ENCODE data around the gene SYT9.

Gene SYT9

GRCh38 chr11:7486098-7486780 lies 234.5 kb downstream of the SYT9 start:
- no peak overlapping the region for H3K4me3 ChIP-seq (ENCODE audit: low read depth, low read length)
- no peak for TF ChIP-seq CTCF (IDR thresholded peaks at IDR 0.05; ENCODE audit: insufficient read depth, low read depth, low read length, missing control alignments)
- DNase-seq (ENCODE audit: low read depth) = no peak

DNA sequence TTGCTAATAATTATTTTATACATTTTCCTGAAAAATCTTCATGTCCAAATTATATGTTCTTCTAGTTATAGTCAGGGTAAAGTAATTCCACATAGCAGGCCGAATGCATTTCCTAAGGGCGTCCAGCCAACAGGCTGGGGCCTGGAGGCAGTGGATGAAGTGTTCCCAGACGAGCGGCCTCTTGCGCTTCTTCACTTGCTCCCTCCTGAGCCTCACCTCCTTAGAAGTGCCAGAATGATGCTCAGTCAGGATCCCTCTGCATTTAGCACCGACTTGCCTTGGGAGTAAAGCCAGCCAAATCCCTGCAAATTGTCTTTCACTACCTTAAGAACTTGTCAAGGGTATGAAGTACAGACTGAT lies 235.1 kb downstream of the SYT9 start:
- DNase-seq (ENCODE audit: low read depth) = no peak
- H3K4me3 ChIP-seq (ENCODE audit: low read depth, low read length) = no peak overlapping the region
- no peak for TF ChIP-seq CTCF (IDR thresholded peaks at IDR 0.05; ENCODE audit: insufficient read depth, low read depth, low read length, missing control alignments)

DNA sequence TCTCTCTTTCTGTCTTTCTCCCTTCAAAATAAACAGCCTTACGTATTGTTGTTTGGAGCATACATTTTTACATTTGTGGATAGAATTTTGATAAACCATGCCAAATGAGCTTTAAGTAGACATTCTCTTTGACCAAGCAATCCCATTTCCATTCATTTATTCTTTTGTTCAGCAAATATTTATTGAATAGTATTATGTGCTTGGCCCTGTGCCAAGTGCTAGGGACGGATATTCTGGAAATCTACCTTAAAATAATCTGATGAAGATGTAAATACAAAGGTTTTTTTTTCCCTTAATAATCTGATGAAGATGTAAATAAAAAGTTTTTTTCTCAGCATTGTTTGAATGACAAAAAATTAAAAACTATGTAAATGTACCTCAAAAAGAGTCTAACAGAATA lies 235.7 kb downstream of the SYT9 start:
- no peak for DNase-seq (ENCODE audit: low read depth)
- TF ChIP-seq CTCF (IDR thresholded peaks at IDR 0.05; ENCODE audit: insufficient read depth, low read depth, low read length, missing control alignments) = no peak
- H3K4me3 ChIP-seq (ENCODE audit: low read depth, low read length) = no peak overlapping the region

DNA sequence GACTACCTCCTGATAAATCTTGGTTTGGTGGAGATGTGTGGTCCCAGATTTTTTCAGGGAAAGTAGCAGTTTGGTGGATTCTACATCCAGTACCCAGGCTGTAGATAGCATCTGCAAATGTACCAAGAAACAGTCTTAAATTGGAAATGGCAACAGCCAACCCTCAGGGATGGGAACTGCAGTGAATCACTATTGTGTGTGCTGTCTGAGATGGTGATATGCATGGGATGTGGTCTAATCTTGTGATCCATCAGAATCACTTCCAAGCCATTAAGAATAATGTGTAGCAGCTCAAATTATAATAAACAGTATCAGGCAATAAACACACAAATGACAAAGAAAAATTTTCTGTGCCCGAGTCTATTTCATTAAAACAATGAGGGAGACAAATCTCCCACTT lies 237.0 kb downstream of the SYT9 start:
- no peak overlapping the region for H3K4me3 ChIP-seq (ENCODE audit: low read depth, low read length)
- TF ChIP-seq CTCF (IDR thresholded peaks at IDR 0.05; ENCODE audit: insufficient read depth, low read depth, low read length, missing control alignments) = no peak
- DNase-seq (ENCODE audit: low read depth) = no peak

GRCh38 chr11:7489376-7489775 lies 237.7 kb downstream of the SYT9 start:
- no peak overlapping the region for H3K4me3 ChIP-seq (ENCODE audit: low read depth, low read length)
- DNase-seq (ENCODE audit: low read depth) = no peak
- TF ChIP-seq CTCF (IDR thresholded peaks at IDR 0.05; ENCODE audit: insufficient read depth, low read depth, low read length, missing control alignments) = no peak

GRCh38 chr11:7490054-7490453 lies 238.3 kb downstream of the SYT9 start:
- no peak for DNase-seq (ENCODE audit: low read depth)
- H3K4me3 ChIP-seq (ENCODE audit: low read depth, low read length) = no peak overlapping the region
- no peak for TF ChIP-seq CTCF (IDR thresholded peaks at IDR 0.05; ENCODE audit: insufficient read depth, low read depth, low read length, missing control alignments)

DNA sequence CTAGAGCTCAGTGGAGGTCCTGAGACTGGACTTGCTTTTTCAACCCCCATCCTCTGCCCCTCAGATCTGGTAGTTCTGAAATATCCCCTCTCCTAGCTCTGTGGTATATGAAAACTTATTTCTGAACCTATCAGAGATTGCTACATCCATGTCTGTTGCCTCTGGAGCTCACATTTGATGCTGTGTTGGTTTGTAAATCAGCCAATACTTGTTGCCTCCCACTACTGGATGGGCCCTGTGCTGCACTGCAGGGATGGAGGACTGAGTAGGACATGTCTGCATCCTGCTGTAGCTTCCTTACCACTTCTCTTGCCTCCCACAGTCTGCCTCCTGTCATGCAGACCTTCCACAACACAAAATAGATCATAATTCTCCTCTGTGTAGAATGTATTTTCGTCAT lies 238.8 kb downstream of the SYT9 start:
- no peak for DNase-seq (ENCODE audit: low read depth)
- TF ChIP-seq CTCF (IDR thresholded peaks at IDR 0.05; ENCODE audit: insufficient read depth, low read depth, low read length, missing control alignments) = no peak
- H3K4me3 ChIP-seq (ENCODE audit: low read depth, low read length) = no peak overlapping the region
